Sigmoid colon (tissue), 7 donors: Measurements from ENCODE around the gene BHLHA15. TPM values are rescaled to one million over a fixed set of nuclear protein-coding genes. Genes with fewer than 3 reads are reported as not detected.

Experiments used
- DNase-seq: peaks from one replicate; pipeline ENCODE4 v3.0.0-alpha.2; 2019
- H3K27ac ChIP-seq, 4 donors: fragments of 200-600 bp; sonication (generic); one replicate each; pipeline ENCODE4 v1.5.1; 2016 to 2019; ENCODE audit warnings: mild to moderate bottlenecking in 1 of 4
- H3K27me3 ChIP-seq, 3 donors: fragments of 200-600 bp; sonication (generic); one replicate each; pipeline ENCODE4 v1.5.1; 2019; ENCODE audit warnings: mild to moderate bottlenecking in 1 of 3
- H3K36me3 ChIP-seq, 4 donors: fragments of 200-600 bp; sonication (generic); one replicate each; pipeline ENCODE4 v1.5.1; 2016 to 2019
- H3K4me1 ChIP-seq, 4 donors: fragments of 200-600 bp; sonication (generic); one replicate each; pipeline ENCODE4 v1.5.1; 2017 to 2019
- H3K4me3 ChIP-seq, 4 donors: fragments of 200-600 bp; sonication (generic); one replicate each; pipeline ENCODE4 v1.5.1; 2017 to 2019; ENCODE audit warnings: mild to moderate bottlenecking in 2 of 4, moderate library complexity in 1 of 4
- H3K9me3 ChIP-seq, 4 donors: fragments of 200-600 bp in 3 of 4; sonication (generic) in 3 of 4; one replicate each; pipeline versions ENCODE4 v1.5.1 to v1.6.1; 2013 to 2019
- EP300 ChIP-seq, 4 donors: sonication (generic); formaldehyde crosslinking; IDR thresholded peaks; one replicate each; pipeline ENCODE4 v1.6.1; 2017; ENCODE audit warnings: antibody characterized with exemption in 4 of 4
- POLR2A ChIP-seq, 2 donors: fragments of 450-650 bp; IDR thresholded peaks; one replicate each; pipeline ENCODE4 v1.6.1; 2016; ENCODE audit warnings: antibody characterized with exemption in 2 of 2, mild to moderate bottlenecking in 2 of 2, moderate library complexity in 2 of 2
- POLR2AphosphoS5 ChIP-seq, 4 donors: sonication (generic); formaldehyde crosslinking; IDR thresholded peaks; one replicate each; pipeline ENCODE4 v1.6.1; 2017; ENCODE audit warnings: antibody characterized with exemption in 4 of 4
- WGBS, 2 donors: extraction: QIAGEN DNeasy Blood & Tissue Kit; methylation state at CpG; one replicate each; pipeline ENCODE4 v1.1.7; 2013; 5-methylcytosine and 5-hydroxymethylcytosine counted together
- intact Hi-C: fragments of 100-400 bp; cut with DNase I; formaldehyde crosslinking; loops from one replicate; pipeline ENCODE4 v1.15.1; 2023
- polyA plus RNA-seq, 3 donors: library from polyadenylated mRNA; stranded (reverse); fragments of 200-250 nt; gene quantifications; one replicate each; pipeline ENCODE4 v1.2.3, GENCODE V29; 2013
- total RNA-seq, 4 donors: library from RNA; depleted of rRNA; stranded (reverse); fragments of >200 nt; gene quantifications; one replicate each; pipeline ENCODE4 v1.1.0, GENCODE V29; 2016
- TF ChIP-seq, protein P1 (sequence below), 4 experiments: fragments of 450-650 bp in 3 of 4; fragments of 200-600 bp in 1 of 4; IDR thresholded peaks; one replicate each; pipeline ENCODE4 v1.5.1; 2016 to 2019; ENCODE audit warnings: antibody characterized with exemption in 4 of 4, mild to moderate bottlenecking in 3 of 4, moderate library complexity in 2 of 4
- donor health status: healthy with polysubstance abuse.
- donor health status: Bipolar disorder and iron deficiency.
- donor health status: healthy.

BHLHA15 gene
- total and polyA plus RNA-seq, 7 donors: 1.2 to 1.4 TPM; not detected in 5

GRCh38 chr7:98206451-98207330, 4.5 kb upstream of the BHLHA15 start:
- DNase-seq: no peak
- 96% methylated on average over 47 of the region's 47 CpGs for WGBS, 2 donors
- peaks cover 0 to 46% (median 29%) of the 10 kb centered on the region in 4 donors for H3K36me3 ChIP-seq

GRCh38 chr7:98209166-98209920, 1.9 kb upstream of the BHLHA15 start:
- Histone ChIP-seq H3K4me1 (peaks cover 0 to 14% (median 7%) of the 10 kb centered on the region in 4 donors), H3K27me3 (peaks cover 7 to 24% (median 12%) of the 10 kb centered on the region in 3 donors), H3K9me3 (no peaks in the 10 kb centered on the region), H3K36me3 (peaks cover 0 to 31% (median 22%) of the 10 kb centered on the region in 4 donors), H3K4me3 (no peak overlapping the region), H3K27ac (no peak overlapping the region)
- WGBS, 2 donors: 95% methylated on average over 17 of the region's 17 CpGs
- intact Hi-C loops: no loop called here
- no peak for TF ChIP-seq EP300 (IDR thresholded peaks at IDR 0.05)
- TF ChIP-seq POLR2A (IDR thresholded peaks at IDR 0.05): no peak
- TF ChIP-seq, protein P1, sequence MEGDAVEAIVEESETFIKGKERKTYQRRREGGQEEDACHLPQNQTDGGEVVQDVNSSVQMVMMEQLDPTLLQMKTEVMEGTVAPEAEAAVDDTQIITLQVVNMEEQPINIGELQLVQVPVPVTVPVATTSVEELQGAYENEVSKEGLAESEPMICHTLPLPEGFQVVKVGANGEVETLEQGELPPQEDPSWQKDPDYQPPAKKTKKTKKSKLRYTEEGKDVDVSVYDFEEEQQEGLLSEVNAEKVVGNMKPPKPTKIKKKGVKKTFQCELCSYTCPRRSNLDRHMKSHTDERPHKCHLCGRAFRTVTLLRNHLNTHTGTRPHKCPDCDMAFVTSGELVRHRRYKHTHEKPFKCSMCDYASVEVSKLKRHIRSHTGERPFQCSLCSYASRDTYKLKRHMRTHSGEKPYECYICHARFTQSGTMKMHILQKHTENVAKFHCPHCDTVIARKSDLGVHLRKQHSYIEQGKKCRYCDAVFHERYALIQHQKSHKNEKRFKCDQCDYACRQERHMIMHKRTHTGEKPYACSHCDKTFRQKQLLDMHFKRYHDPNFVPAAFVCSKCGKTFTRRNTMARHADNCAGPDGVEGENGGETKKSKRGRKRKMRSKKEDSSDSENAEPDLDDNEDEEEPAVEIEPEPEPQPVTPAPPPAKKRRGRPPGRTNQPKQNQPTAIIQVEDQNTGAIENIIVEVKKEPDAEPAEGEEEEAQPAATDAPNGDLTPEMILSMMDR (IDR thresholded peaks at IDR 0.05): no peak
- no peak for TF ChIP-seq POLR2AphosphoS5 (IDR thresholded peaks at IDR 0.05)
- no peak for DNase-seq

More at GRCh38 chr7:98206451-98207330, 4.5 kb upstream of the BHLHA15 start:
- Histone ChIP-seq H3K27me3 (peaks cover 6 to 15% (median 9%) of the 10 kb centered on the region in 3 donors), H3K4me3 (no peak overlapping the region), H3K27ac (no peak overlapping the region), H3K9me3 (no peaks in the 10 kb centered on the region), H3K4me1 (peaks cover 0 to 14% (median 7%) of the 10 kb centered on the region in 4 donors)
- intact Hi-C loops: no loop called here
- TF ChIP-seq, protein P1 (IDR thresholded peaks at IDR 0.05): no peak
- TF ChIP-seq POLR2AphosphoS5 (IDR thresholded peaks at IDR 0.05): no peak

GRCh38 chr7:98210513-98211220, 572 bp upstream of the BHLHA15 start:
- TF ChIP-seq EP300 (IDR thresholded peaks at IDR 0.05): no peak
- intact Hi-C loops: no loop called here
- Histone ChIP-seq H3K27me3 (peaks cover 7 to 24% (median 12%) of the 10 kb centered on the region in 3 donors), H3K9me3 (no peaks in the 10 kb centered on the region), H3K27ac (no peak overlapping the region), H3K4me3 (peak overlapping the region in 3 of 4 donors; percentile 29 to 41 (median 40)), H3K4me1 (peaks cover 0 to 14% (median 7%) of the 10 kb centered on the region in 4 donors), H3K36me3 (peaks cover 0 to 18% (median 12%) of the 10 kb centered on the region in 4 donors)
- peak; percentile 49 for DNase-seq
- 3 to 10% methylated on average over 49 of the region's 49 CpGs for WGBS, 2 donors

GRCh38 chr7:98211676-98212531, 665 bp downstream of the BHLHA15 start:
- peak; percentile 62 for DNase-seq
- Histone ChIP-seq H3K9me3 (no peaks in the 10 kb centered on the region), H3K36me3 (peaks cover 0 to 14% (median 6%) of the 10 kb centered on the region in 4 donors), H3K27ac (no peak overlapping the region), H3K4me3 (peak overlapping the region in 2 of 4 donors; percentile 40 to 41), H3K27me3 (peaks cover 7 to 24% (median 12%) of the 10 kb centered on the region in 3 donors), H3K4me1 (peaks cover 0 to 14% (median 7%) of the 10 kb centered on the region in 4 donors)
- no peak for TF ChIP-seq EP300 (IDR thresholded peaks at IDR 0.05)
- no peak for TF ChIP-seq POLR2A (IDR thresholded peaks at IDR 0.05)
- TF ChIP-seq, protein P1 (IDR thresholded peaks at IDR 0.05): no peak
- TF ChIP-seq POLR2AphosphoS5 (IDR thresholded peaks at IDR 0.05): no peak
- 68 to 85% methylated on average over 49 of the region's 49 CpGs for WGBS, 2 donors
- intact Hi-C loops: no loop called here
